Neural progenitor cell (in vitro differentiated cells): ENCODE measurements around the gene NHSL1. TPM values are rescaled to one million over a fixed set of nuclear protein-coding genes. Genes with fewer than 3 reads are reported as not detected.

Experiments used
- DNase-seq: peaks from one replicate; pipeline ENCODE4 v3.0.0-alpha.2; 2016; ENCODE audit warnings: low spot score
- H2AFZ ChIP-seq: fragments of 200-600 bp; sonication (generic); replicated peaks from 2 replicates; pipeline ENCODE4 v1.6.1; 2016; ENCODE audit warnings: antibody characterized with exemption
- H3F3A ChIP-seq: fragments of 200-600 bp; sonication (generic); 2 replicates; pipeline ENCODE4 v1.6.1; 2016; ENCODE audit warnings: antibody characterized with exemption, low read depth
- H3K27ac ChIP-seq: fragments of 200-600 bp; sonication (generic); 2 replicates; pipeline ENCODE4 v1.5.1; 2016; ENCODE audit warnings: mild to moderate bottlenecking
- H3K27me3 ChIP-seq: fragments of 200-600 bp; sonication (generic); 2 replicates; pipeline ENCODE4 v1.6.1; 2016; ENCODE audit warnings: mild to moderate bottlenecking, moderate library complexity
- H3K36me3 ChIP-seq: fragments of 200-600 bp; sonication (generic); 2 replicates; pipeline ENCODE4 v1.5.1; 2016
- H3K4me1 ChIP-seq: fragments of 200-600 bp; sonication (generic); 2 replicates; pipeline ENCODE4 v1.6.1; 2016; ENCODE audit warnings: mixed run types
- H3K4me2 ChIP-seq: fragments of 200-600 bp; sonication (generic); 2 replicates; pipeline ENCODE4 v1.6.1; 2016
- H3K4me3 ChIP-seq: fragments of 200-600 bp; sonication (generic); 2 replicates; pipeline ENCODE4 v1.5.1; 2016
- H3K79me2 ChIP-seq: fragments of 200-600 bp; sonication (generic); 2 replicates; pipeline ENCODE4 v1.6.1; 2016; ENCODE audit warnings: low read depth
- H3K9ac ChIP-seq: fragments of 200-600 bp; sonication (generic); 2 replicates; pipeline ENCODE4 v1.6.1; 2016
- H3K9me3 ChIP-seq: fragments of 200-600 bp; sonication (generic); 2 replicates; pipeline ENCODE4 v1.5.1; 2016; ENCODE audit warnings: low read depth
- H4K20me1 ChIP-seq: fragments of 200-600 bp; sonication (generic); 2 replicates; pipeline ENCODE4 v1.6.1; 2016; ENCODE audit warnings: low read depth
- H3K27ac Mint-ChIP-seq: 3 replicates; pipeline ENCODE4 v1.8.0; 2021; ENCODE audit warnings: mixed read lengths
- H3K27me3 Mint-ChIP-seq: 2 replicates; pipeline ENCODE4 v1.8.0; 2022; ENCODE audit warnings: low read depth, mild to moderate bottlenecking, inconsistent platforms, moderate library complexity, mixed read lengths; ENCODE audit not compliant: insufficient read depth
- H3K36me3 Mint-ChIP-seq: 3 replicates; pipeline ENCODE4 v1.8.0; 2021; ENCODE audit warnings: mixed read lengths
- H3K4me1 Mint-ChIP-seq: 3 replicates; pipeline ENCODE4 v1.8.0; 2021; ENCODE audit warnings: mixed read lengths
- H3K4me3 Mint-ChIP-seq: 3 replicates; pipeline ENCODE4 v1.8.0; 2021; ENCODE audit warnings: mild to moderate bottlenecking, moderate library complexity, mixed read lengths
- H3K9me3 Mint-ChIP-seq: 3 replicates; pipeline ENCODE4 v1.8.0; 2020; ENCODE audit warnings: mixed read lengths
- EZH2 ChIP-seq: fragments of 200-600 bp; sonication (generic); IDR thresholded peaks from 2 replicates; pipeline ENCODE4 v1.6.1; 2017; ENCODE audit warnings: antibody characterized with exemption, mild to moderate bottlenecking, moderate library complexity
- EZH2phosphoT487 ChIP-seq: fragments of 200-600 bp; sonication (generic); IDR thresholded peaks from 2 replicates; pipeline ENCODE4 v1.6.1; 2017; ENCODE audit warnings: antibody characterized with exemption
- total RNA-seq: library from RNA; depleted of rRNA; stranded (reverse); fragments of >200 nt; gene quantifications from 2 replicates; pipeline ENCODE4 v1.2.3, GENCODE V29; 2015; ENCODE audit warnings: low replicate concordance
- TF ChIP-seq, protein P1 (sequence below): fragments of 200-600 bp; sonication (generic); IDR thresholded peaks from 2 replicates; pipeline ENCODE4 v1.5.1; 2017; ENCODE audit warnings: antibody characterized with exemption, mild to moderate bottlenecking

The NHSL1 gene
- total RNA-seq, 1 donor from 2014 or later, result 12.1 TPM

DNA sequence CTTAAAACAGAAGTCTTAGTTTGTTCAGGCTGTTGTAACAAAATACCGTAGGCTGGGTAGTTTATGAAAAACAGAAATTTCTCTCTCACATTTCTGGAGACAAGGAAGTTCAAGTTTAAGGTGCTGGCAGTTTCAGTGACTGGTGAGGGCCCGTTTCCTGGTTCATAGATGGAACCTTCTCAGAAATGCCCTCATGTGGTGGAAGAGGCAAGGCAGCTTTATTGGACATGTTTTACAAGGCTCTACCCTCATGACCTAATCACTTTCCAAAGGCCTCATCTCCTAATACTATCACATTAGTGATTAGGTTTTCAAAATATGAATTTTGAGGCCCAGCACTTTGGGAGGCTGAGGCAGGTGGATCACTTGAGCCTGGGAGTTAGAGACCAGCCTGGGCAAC lies 92.9 kb downstream of the NHSL1 start:
- H3K27ac ChIP-seq, result no peak overlapping the region
- H2AFZ ChIP-seq, result no peak overlapping the region
- H3K9ac ChIP-seq, result no peak overlapping the region
- H3K79me2 ChIP-seq, result peaks cover 9% of the 10 kb centered on the region
- H3K27me3 ChIP-seq, result no peaks in the 10 kb centered on the region
- H3K27me3 Mint-ChIP-seq, result no peaks in the 10 kb centered on the region
- no peak overlapping the region for H3K4me3 Mint-ChIP-seq
- no peaks in the 10 kb centered on the region for H3K9me3 ChIP-seq
- no peaks in the 10 kb centered on the region for H3K36me3 ChIP-seq
- no peaks in the 10 kb centered on the region for H4K20me1 ChIP-seq
- no peak for TF ChIP-seq EZH2phosphoT487
- TF ChIP-seq, protein P1, sequence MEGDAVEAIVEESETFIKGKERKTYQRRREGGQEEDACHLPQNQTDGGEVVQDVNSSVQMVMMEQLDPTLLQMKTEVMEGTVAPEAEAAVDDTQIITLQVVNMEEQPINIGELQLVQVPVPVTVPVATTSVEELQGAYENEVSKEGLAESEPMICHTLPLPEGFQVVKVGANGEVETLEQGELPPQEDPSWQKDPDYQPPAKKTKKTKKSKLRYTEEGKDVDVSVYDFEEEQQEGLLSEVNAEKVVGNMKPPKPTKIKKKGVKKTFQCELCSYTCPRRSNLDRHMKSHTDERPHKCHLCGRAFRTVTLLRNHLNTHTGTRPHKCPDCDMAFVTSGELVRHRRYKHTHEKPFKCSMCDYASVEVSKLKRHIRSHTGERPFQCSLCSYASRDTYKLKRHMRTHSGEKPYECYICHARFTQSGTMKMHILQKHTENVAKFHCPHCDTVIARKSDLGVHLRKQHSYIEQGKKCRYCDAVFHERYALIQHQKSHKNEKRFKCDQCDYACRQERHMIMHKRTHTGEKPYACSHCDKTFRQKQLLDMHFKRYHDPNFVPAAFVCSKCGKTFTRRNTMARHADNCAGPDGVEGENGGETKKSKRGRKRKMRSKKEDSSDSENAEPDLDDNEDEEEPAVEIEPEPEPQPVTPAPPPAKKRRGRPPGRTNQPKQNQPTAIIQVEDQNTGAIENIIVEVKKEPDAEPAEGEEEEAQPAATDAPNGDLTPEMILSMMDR, result no peak
- no peak for TF ChIP-seq EZH2
- H3K4me2 ChIP-seq, result no peak overlapping the region
- no peak overlapping the region for H3K4me3 ChIP-seq
- H3F3A ChIP-seq, result no peaks in the 10 kb centered on the region
- H3K36me3 Mint-ChIP-seq, result peaks cover 25% of the 10 kb centered on the region
- H3K9me3 Mint-ChIP-seq, result no peaks in the 10 kb centered on the region
- DNase-seq, result no peak
- no peaks in the 10 kb centered on the region for H3K4me1 ChIP-seq
- H3K4me1 Mint-ChIP-seq, result peaks cover 8% of the 10 kb centered on the region
- no peak overlapping the region for H3K27ac Mint-ChIP-seq

DNA sequence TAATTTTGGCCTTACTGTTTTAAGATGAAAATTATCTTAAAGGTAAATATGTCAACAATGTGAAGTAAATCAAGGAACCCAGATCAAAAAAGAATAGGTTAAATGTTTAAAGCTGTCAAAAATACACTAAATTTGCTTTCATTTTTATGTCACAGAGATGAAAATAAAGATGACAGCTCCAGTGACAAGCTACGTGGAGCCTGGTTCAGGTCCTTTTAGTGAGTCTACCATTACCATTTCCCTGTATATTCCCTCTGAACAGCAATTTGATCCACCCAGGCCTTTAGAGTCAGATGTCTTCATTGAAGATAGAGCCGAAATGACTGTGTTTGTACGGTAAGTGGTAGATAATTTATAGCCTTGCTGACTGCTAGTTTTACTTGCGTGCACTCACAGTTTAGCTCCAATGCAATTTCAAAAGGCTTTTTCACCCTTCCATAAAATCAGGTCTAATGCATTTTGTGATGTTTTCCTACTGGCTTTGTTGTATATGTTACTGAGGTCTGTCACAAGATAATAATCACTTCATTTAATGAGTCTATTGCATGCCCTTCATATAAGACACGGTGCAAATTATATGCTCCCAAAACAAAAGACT lies 93.4 kb downstream of the NHSL1 start:
- Histone ChIP-seq H4K20me1 (no peaks in the 10 kb centered on the region), H3K9me3 (no peaks in the 10 kb centered on the region), H3K36me3 (no peaks in the 10 kb centered on the region), H2AFZ (no peak overlapping the region), H3K9ac (no peak overlapping the region), H3K4me3 (no peak overlapping the region), H3K27me3 (no peaks in the 10 kb centered on the region), H3K4me2 (no peak overlapping the region), H3K79me2 (peaks cover 9% of the 10 kb centered on the region), H3K4me1 (no peaks in the 10 kb centered on the region), H3K27ac (no peak overlapping the region), H3F3A (no peaks in the 10 kb centered on the region)
- no peak for DNase-seq
- H3K4me3 Mint-ChIP-seq, result no peak overlapping the region
- no peaks in the 10 kb centered on the region for H3K9me3 Mint-ChIP-seq
- H3K4me1 Mint-ChIP-seq, result peaks cover 8% of the 10 kb centered on the region
- peaks cover 22% of the 10 kb centered on the region for H3K36me3 Mint-ChIP-seq
- no peak overlapping the region for H3K27ac Mint-ChIP-seq
- no peaks in the 10 kb centered on the region for H3K27me3 Mint-ChIP-seq
- no peak for TF ChIP-seq EZH2
- no peak for TF ChIP-seq EZH2phosphoT487
- TF ChIP-seq, protein P1, result no peak

DNA sequence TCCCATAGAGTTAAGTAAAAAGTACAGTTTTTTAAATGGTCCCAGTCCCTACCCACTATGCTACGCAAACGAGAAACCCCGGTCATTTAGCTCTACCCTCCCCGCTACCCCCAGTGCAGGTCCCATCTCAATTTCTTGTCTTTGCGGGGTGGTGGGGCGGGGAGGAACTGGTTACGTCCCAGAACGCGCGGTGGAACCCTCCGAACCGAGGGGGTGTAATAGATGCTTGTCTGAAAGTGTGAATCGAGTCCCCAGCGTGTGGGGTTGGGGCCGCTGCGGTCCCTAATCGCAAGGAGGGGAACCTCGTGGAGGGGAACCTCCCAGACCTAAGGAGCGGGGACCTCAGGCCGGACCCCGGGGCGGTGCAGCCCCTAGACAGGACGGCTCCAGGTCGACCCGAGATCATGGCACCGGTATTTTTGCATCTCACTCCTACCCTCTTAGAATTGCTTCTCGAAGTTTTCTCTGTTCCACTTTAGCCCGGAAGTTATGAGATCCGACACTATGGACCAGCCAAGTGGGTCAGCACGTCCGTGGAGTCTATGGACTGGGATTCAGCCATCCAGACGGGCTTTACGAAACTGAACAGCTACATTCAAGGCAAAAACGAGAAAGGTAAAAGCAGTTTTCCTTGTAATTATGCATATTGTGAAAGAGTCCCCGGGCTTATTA lies 94.5 kb downstream of the NHSL1 start:
- Histone ChIP-seq H3K27me3 (no peaks in the 10 kb centered on the region), H3K27ac (no peak overlapping the region), H3K4me1 (no peaks in the 10 kb centered on the region), H3K4me2 (peak overlapping the region; percentile 86), H3F3A (no peaks in the 10 kb centered on the region), H3K36me3 (no peaks in the 10 kb centered on the region), H3K79me2 (peaks cover 9% of the 10 kb centered on the region), H3K4me3 (peak overlapping the region; percentile 76), H3K9ac (peak overlapping the region; percentile 49), H4K20me1 (no peaks in the 10 kb centered on the region), H2AFZ (peak overlapping the region; percentile 83), H3K9me3 (no peaks in the 10 kb centered on the region)
- Mint-ChIP-seq H3K4me3 (peak overlapping the region; percentile 90), H3K36me3 (peaks cover 22% of the 10 kb centered on the region), H3K27ac (peak overlapping the region; percentile 12), H3K4me1 (peaks cover 8% of the 10 kb centered on the region), H3K27me3 (no peaks in the 10 kb centered on the region), H3K9me3 (no peaks in the 10 kb centered on the region)
- TF ChIP-seq, protein P1, result no peak
- TF ChIP-seq EZH2 (no peak), EZH2phosphoT487 (no peak)
- DNase-seq, result no peak
